OCI-LY1 (cell line): ENCODE measurements around the gene MCTP1.
"Not testable (repeated sequence)": the region's sequence is repeated elsewhere in the genome, so short reads cannot be mapped to it uniquely, and the experiment has no call there.

Experiments
- CTCF ChIP-seq: fragments of 200-600 bp; sonication (generic), shearing (Covaris generic); IDR thresholded peaks from 2 replicates; pipeline ENCODE4 v1.5.1; 2017; ENCODE audit warnings: mild to moderate bottlenecking, antibody characterized with exemption, low read length, moderate library complexity, mixed read lengths
- EZH2 ChIP-seq: fragments of 200-600 bp; sonication (generic), shearing (Covaris generic); IDR thresholded peaks from 2 replicates; pipeline ENCODE4 v1.8.0; 2017; ENCODE audit warnings: borderline replicate concordance, mixed run types, mild to moderate bottlenecking, antibody characterized with exemption, low read length, moderate library complexity, mixed read lengths

GRCh38 chr5:95207811-95208210, 77.1 kb downstream of the MCTP1 start:
- not testable (repeated sequence) for TF ChIP-seq CTCF, EZH2
